Fibroblast of gingiva (primary cell): ENCODE data around the gene FOXJ1.

Experiments used
- DNase-seq: peaks from one replicate; pipeline ENCODE4 v3.0.0-alpha.2; 2011; ENCODE audit warnings: low read depth

FOXJ1 gene

DNA sequence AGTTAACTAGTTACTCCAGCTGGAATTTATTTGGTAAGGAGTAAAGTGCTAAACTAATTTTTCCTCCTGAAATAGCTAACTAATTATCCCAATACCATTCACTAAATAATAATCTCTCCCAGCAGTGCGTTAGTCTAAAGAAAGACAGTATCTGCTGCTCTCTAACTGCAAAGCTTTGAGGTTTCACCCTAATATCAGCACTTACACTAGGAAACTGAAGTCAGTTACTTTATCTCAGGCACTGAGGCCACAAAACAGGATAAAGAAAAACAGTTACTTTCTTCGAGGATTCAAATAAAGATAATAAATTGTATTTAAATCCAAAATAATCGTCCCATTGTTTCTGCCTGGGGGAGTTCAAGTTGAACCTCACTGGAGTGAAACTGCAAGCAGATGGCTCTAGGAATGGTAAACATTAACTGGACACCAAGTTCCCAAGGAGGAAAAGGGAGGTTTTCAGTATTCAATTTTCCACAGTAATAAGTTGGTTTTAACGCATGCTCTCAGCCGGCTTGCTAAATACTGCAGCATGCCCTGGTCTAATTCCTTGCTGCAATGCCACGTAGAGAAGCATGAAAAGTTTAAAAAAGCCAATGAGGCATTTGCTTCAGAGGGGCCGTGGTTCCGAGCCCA is 20.0 kb upstream of the FOXJ1 start:
- DNase-seq, result no peak

DNA sequence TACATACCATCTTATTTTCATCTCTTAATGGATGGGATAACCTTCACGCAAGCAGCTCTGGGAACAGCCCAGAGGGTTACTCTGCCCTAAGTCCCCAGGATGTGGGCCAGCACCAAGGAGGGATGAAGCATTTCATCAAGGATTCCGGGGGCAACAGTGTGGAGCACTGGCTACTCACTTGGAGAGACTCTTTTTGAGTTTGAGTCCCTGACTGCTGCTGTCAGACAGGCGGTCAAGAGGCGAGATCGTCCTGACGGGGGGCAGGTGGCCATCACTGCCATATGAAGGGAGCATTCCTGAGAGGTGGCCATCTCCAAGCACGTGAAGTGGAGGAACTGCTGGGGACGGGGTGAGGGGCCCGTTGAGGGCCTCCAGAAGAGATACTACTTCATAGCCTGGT is 18.1 kb upstream of the FOXJ1 start:
- DNase-seq, result no peak

DNA sequence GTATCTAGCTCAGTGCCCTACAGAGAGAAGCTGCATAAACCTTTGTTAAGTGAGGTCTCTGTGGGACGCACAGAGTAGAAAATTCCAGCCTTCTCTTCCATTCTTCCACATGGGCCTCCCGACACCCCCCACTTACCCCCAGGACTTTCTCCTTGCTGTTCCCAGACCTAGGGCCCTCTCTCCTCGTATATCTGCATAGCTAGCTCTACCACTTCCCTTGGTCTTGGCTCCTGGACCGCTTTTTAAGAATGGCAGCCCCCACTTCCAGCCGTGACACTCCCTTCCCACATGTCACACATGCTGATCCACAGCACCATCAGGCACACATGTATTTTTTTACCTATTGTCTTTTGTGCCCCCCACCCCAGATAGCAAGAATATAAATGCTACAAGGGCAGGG is 16.7 kb upstream of the FOXJ1 start:
- DNase-seq, result no peak

DNA sequence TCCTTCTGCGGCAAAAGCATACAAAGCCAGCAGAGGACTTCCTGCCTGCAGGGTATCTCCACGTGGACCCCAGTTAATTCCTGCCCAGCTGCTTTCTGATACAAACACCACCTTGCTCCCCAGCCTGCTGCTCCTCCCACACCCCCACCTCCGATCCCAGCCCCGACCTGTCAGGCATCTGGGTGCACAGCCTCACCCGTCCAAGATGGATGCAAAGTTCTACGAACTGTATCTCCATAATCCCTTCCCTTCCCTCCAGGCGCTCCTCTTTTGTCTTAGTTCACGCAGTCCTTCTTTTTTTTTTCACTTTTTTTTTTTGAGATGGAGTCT is 15.6 kb upstream of the FOXJ1 start:
- no peak for DNase-seq

DNA sequence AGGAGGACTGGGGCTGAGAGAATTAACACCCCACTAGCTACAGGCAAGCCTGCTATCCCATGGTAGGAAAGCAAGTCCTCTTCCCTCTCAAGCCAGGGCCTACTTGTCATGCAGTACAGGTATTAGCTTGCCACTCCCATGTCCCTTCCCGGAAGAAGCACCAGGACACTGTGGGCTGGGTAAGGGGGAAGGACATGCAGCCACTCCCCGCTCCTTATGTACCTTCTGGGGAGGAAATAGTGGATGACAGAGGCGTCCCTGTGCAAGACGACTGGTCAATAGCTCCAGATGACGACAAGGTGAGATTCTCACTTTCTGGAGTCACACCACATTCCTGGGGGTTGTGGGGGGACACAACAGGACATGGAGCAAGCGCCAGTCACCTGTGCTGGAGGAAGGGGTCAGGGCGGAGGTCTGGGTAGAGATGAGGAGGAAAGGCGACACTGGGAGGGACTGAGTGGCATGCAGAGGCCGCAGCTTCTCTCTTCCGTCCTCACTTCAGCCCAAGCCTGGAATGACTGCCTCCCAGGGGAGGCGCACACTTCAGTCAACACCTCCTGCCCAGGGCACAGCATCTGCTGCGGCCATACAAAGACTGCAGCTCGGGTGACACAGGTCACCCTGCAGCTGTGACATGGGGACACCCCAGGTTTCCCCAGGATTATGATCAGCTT is 15.1 kb upstream of the FOXJ1 start:
- no peak for DNase-seq

DNA sequence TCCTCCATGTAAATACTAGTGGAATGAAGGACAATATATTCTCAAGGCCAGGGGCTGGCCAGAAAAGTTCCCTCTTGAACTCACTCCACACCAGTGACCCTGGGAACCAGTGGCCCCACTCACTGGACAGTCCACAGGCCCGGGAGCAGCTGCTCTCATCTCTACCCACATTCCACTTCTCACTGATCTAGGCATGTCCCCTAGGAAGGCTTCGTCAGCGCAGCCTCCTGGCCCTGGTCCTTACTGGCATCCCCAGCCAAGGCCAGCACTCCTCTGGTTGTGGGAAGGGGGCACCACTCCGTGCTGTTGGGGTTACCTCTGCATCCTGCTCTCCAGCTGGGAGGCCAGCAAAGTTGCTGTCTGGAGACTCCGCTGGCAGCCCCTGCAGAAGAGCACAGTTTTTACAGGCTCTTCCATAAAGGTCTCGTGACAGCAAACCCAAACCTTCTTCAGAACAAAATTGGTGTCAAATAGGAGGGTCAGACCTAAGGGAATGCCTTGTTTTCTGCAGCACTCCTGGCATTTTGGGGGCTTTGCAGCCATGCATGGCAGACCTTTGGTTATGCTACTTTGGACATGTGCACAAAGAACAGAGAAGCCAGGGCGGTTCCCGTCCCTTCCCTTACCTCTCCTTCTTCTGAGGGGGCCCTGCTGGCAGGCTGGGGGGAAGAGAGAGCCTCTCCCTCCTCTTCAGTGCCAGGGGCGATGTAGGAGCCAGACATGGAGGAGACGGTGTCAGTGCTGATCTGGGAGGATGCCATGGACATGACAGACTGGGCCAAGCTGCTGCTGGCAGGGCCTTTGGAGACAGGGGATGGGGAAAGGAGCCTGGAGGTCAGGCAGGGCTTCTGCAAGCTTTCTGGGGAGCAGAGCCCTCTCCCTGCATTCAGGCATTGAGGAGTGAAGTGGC is 14.1 kb upstream of the FOXJ1 start:
- DNase-seq, result no peak

DNA sequence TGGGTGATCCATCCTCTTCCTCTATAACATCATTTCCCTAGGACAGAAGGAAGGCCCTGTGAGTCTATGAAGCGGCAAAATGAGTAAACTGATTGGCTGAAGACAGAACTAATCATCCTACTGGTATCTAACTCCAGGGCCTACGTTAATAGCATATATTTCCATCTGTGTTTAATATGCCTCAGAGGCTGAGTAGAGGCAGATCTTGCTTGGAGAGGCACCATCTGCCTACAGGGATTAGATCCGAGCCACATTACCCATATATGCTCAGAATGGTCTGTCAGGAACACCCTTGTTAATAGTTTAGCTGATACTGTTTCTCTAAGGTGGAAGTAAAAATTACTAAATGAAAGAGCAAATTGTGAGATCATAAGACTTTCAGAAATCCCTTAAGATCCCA is 13.2 kb upstream of the FOXJ1 start:
- DNase-seq, result no peak

DNA sequence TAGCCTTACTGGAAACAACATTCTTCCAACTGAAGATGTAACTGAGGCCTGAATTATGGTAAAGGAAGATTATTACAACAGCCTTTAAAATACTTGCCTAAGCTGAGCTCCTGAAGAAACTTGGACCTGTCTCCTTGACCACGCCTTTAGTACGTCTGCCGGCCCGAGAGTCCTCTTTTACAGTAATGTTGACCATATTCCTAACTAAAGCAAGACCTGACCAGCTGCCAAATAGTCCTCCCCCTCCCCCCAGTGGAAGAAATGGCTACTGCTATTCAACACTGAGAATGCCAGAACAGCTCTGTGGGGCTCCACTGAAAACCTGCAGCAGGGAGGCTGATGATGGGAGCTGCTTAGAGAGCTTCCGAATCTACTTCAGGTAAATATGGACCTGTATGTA is 12.6 kb upstream of the FOXJ1 start:
- peak; percentile 12 for DNase-seq

DNA sequence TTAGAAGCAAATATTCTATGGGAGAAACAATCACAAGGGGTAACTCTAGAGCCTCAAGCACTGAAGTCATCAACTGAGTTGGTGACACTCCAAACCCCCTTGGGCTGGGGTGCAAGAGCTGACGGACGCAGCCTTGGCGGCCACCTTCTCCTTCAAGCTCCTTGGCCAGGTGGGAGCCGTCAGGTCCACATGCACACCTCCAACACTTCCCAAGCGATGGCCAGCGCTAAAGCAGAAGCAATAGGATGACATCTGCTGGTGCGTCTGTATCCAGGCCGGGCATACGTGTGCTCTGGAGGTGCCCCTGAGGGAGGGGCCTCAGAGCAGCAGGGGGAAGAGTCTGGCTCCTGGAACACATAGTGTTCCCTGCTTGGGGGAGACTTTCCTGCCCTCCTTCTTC is 12.2 kb upstream of the FOXJ1 start:
- DNase-seq, result no peak

DNA sequence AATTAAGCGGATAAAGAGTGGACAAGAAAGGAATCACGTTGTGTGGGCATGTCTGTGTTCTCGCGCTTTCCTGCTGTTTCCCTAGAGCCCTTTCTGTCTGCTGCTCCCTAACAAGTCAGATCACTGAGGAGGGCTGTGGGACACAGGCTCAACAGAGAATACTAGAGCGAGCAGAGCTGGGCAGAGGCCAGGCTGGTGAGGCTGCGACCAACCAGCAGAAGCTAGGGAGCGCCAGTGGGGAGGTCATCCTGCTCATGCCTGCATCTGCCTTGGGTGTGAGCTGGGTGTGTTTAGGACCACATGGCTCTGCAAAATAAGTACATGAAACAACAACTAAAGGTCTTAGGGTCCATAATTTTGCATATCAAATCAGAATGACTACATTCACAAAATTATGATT is 11.5 kb upstream of the FOXJ1 start:
- no peak for DNase-seq

DNA sequence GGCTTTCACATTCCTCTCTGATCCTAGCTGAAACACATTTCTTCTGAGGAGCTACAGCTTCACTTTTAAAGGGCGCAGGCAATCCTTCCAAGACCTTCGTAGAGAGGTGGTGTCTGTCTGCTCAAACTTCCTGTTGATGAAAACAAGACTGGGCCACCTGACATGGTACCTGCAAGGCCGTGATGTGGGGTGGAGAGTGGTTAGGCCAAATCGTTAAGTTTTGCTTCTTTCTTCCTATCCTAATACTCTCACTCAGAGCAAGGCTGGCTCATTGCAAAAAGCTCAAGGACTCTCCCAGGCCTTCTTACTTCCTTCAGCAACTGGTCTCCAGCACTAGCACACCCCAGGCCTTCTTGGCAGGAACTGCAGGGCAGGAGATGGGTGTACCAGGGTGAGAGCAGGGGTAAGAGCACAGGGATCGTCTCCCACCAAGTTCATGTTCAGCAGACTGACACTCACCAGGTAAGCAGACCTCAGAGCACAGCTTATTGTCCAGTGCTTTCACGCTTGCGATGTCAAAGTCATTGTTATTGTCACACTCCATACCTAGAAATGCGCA is 10.9 kb upstream of the FOXJ1 start:
- no peak for DNase-seq

DNA sequence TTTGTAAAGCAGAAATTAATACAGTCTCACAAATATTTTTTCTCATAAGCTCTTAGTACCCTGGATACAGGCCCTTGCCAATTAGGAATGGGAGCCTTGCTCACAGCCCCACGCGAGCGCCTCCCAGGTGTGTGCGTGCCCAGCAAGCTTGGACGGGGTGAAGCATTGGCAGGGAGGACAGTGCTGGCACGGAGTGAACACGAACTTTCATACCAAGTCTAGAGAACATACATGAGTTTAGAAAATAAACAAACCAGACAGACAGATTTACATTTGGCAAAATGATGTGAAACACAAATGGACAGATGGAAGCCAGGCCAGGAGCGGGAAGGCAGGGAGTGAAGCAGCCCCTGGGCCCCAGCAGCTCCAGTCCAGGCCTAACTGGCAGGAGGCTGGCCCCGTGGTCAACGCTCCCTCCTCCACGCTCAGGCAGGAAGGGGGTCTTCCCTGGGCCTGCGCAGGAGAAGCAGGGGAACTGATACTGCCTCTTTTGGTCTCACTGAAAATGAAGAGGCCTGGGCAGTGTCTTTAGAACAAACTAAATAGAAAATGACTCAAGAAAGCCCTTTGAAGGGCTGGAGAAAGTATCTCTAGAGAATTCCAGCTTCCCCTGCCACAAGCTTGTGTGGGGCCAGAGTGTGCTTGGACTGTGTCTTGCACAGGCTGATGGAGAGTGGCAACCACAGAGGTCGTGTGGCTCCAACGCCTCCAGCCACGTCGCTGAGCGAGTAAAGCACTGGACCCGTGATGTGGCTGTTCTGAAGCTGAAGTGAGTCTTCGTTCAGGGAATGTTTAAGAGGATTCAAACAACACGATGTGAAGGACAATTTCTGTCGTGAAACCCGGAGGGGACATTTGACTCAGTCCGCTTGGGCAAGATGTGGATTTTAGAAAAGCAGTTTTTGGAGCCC is 9.9 kb upstream of the FOXJ1 start:
- no peak for DNase-seq

DNA sequence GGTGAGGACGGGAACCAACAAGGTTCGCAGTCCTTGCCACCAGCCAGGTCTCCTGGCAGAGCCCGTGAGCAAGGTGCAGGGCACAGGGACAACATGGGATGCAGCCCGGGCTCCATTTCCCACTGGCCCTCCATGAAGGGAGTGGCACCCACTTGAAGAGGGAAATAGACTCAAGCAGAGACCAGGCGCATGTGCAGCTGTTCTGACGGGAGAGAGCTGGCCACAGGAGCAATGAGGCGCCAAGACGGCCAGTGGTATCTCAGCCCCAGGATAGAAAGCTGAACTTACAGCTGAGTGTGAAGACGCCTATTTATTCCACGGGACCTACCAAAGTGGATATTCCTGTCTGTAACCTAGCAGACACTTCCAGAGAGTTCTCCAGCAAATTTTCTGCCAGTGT is 8.2 kb upstream of the FOXJ1 start:
- no peak for DNase-seq

DNA sequence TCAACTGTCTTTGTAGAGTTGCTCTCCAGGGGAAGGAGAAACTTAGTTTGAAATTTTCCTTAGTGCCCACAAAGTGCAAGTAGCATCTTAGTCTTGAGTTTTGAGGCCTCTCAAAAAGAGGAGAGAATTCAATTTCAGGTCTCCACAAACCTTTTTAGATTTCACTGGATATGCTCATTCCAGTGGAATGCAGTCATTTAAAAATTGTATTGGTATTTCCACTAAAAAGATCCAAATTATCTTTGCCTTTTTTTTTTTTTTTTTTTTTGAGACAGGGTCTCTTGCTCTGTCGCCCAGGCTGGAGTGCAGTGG is 6.9 kb upstream of the FOXJ1 start:
- no peak for DNase-seq

DNA sequence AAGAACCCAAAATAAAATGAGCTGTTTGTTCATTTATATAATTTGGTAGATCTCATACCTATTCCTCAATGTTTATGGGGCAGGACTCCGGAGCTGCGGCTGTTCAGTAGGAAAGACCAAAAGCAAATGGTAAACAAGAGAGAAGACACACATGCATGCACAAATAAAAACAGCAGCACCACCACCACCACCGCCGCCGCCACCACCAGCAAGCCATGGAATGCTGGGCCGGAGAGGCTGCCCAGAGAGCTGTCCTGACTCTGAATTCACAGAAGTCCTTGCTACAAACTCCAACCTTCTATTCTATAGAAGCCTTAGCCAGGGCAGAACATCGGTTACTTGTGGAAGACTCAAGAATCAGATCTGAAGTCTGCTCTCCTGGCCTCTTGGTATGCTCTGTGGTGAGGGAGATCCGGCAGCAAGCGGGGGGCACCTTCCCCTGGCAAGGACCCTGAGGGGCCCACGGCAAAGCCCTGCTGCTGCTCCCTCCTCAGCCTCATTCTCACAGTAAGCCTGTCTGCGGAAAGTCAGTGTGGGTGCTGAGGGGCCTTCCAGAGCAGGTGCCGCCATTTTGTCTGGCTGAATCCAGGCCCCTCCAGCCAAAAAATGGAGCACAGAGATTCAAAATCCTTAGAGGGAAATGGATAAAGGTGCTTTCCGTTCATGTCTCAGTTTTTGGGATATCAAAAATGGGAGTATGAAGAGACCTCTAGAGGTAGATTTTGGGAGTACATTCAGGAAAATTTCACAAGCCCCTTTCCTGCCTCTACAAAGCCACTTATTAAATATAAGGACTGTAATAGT is 6.4 kb upstream of the FOXJ1 start:
- DNase-seq, result no peak

DNA sequence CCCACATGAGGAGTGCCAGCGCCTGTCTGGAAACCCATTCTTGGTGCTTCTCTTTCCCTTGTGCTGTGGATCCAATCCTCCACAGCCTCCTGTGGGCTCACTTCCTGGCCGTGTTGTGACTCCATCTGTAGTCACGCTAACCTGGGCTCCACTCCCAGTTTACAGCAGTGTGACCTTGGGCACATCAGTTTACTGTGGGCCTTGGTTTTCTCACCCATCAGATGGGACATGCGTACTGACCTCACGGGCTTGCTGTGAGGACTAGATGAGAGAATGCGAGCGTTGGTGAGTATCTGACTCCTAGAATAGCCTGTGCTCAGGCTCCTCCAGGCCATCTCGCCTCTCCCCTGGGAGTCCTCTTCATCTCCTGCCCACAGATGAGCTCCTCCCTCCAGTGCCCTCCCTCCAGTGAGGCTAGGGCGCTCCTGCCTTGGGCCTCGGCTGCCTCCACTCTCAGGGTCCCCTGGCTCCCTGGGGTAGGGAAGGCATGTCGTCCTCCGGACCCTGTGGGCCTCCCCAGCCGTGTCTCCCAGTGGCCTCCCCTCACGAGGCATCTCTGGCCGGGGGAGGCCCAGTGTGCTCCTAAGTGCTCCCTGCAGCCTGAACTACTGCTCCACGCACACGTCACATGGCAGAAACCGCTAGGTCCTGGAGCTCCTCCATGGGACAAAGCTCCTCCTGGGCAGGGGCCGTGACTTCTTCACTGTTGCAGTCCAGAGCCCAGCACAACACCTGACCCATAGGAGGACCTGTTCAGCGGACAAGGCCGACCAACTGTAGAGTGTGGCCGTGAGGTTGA is 5.2 kb upstream of the FOXJ1 start:
- DNase-seq, result no peak

DNA sequence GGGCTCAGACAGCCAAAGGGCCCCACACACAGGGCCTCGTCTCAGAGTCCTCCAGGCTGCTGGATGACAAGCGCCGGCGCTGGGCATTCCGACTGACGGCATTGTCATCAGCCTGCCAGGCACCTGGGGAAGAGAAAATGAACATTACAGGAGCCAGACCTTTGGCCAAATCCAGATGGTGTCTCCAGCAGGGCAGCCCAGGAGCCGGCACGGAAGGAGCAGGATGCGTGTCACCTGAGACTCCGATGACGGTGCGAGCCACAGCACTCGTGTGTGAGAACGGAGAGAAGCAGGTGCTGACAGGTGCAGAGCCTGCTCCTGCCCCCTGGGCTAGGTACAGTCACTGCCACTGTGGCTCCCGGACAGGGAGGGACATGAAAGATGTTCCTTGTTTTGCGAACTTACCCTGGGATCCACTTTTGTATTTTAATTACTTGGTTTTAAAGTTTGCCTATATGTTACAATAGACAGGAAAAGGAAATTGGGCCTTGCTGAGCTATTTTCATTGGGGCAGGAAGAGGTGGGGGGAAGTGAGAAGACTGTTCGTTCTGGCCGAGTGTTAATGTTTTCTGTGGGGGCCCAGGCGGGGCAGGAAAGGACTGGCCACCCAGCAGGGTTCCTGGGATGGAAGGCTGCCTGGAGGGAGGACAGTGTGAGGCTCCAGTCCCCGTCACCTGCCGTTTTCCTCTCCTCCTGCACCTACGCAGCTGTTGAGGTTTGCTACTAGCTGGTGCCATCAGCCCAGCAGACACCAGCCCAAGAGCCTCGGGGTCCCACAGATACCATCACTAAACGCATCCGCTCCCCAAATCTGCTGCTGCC is 4.4 kb upstream of the FOXJ1 start:
- no peak for DNase-seq

DNA sequence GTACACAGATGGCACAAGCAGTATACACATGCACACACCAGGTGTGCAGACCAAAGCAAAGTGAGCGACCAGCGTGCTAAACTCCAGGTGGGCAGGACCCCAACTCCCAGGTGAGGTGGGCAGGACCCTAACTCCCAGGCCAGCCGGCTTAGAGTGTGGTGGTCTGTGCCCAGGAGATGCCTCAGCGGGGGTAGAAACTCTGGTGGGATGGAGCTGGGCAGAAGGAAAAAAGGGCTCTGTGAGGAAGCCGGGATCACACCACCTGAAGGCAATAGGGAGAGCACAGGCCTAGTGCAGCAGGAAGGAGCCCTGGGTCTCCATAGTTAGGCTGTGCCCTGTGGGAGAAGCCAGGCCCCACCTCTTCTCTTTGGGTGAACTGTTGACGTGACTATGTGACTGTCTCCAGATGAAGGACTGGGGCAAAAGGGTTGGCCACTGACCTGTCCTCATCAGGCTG is 1.6 kb upstream of the FOXJ1 start:
- no peak for DNase-seq

DNA sequence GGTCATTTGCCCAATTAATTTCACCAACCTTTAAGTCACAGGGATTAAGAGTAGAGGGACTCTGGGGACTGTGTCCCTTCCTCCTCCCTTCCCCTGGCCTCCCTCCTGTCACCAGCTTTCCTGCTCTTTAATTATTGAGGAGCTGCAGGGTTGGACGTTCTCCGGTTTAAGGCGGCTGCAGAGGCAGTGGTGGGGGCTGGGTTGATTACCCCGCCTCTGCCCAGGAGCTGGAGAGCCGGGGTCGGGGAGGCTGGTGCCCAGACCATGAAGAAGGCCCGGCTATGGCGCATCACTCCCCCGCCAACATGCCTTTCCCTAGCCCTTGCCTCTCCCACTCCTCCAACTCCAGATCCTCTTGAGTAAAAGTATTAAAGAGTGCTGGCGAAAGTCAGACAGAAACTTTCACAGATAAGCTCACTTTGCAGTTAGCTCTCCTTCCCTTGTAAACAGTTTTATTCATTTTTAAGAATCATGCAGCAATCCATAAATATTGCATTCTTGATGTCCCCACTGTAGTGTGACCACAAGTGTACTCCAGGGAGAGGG is 1.1 kb upstream of the FOXJ1 start:
- no peak for DNase-seq
